ENCODE results near the gene PMM2.

Gene PMM2

DNA sequence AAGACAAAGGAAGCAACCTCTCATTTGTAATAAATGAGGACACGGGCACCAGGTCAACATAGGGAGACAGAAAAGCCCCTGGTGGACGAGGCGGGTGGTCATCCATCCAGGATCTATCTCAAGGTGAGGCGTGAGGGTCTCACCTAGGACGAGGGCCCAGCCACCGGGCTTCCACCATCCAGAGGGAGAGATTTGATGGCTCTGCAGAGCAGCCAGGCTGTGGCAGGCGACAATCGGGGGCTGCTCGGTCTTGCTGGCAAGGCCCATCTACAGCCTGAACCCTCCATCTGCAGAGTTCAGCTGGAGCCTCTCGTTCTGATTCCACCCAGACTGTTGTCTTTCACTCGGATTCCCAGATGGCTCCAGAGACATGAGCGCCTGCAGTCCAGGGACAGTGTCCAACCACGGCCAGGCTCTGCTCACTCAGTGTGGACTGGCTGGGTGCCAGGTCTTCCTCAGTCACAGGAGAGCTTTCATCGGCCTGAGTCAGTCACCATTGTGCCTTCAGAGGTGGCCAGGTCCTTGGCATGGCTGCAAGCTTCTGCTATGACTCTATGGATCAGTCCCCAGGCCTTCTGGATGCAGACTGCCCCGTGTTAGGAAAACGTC lies 90.4 kb downstream of the PMM2 start:
- no peak overlapping the region for H3K9ac ChIP-seq (ENCODE audit: low read depth, low read length)
- DNase-seq (no peak), ATAC-seq (ENCODE audit: insufficient read depth, low read depth) (no peak)
- H3K9me3 ChIP-seq (ENCODE audit: insufficient read depth, low read length, severe bottlenecking) = no peaks in the 10 kb centered on the region
- 0 out of 2 replicates have a peak overlapping the region, but pooled peaks have one; percentile 12 for H3K27ac ChIP-seq (ENCODE audit: low read length)
- H3K4me1 ChIP-seq (ENCODE audit: insufficient read depth, low read length) = no peaks in the 10 kb centered on the region
- no peaks in the 10 kb centered on the region for H3K27me3 ChIP-seq (ENCODE audit: insufficient read depth, low read length, poor library complexity)
- H4K20me1 ChIP-seq (ENCODE audit: insufficient read depth, low read length) = peaks cover 39% of the 10 kb centered on the region
- peaks cover 47% of the 10 kb centered on the region for H3K36me3 ChIP-seq (ENCODE audit: insufficient read depth, low read length)
- no peak overlapping the region for H3K4me2 ChIP-seq (ENCODE audit: insufficient read depth, low read length)
- H3K79me2 ChIP-seq (ENCODE audit: insufficient read depth, low read length) = peaks cover 3% of the 10 kb centered on the region; the same call in 1 of the 2 replicates
- TF ChIP-seq, protein P1, sequence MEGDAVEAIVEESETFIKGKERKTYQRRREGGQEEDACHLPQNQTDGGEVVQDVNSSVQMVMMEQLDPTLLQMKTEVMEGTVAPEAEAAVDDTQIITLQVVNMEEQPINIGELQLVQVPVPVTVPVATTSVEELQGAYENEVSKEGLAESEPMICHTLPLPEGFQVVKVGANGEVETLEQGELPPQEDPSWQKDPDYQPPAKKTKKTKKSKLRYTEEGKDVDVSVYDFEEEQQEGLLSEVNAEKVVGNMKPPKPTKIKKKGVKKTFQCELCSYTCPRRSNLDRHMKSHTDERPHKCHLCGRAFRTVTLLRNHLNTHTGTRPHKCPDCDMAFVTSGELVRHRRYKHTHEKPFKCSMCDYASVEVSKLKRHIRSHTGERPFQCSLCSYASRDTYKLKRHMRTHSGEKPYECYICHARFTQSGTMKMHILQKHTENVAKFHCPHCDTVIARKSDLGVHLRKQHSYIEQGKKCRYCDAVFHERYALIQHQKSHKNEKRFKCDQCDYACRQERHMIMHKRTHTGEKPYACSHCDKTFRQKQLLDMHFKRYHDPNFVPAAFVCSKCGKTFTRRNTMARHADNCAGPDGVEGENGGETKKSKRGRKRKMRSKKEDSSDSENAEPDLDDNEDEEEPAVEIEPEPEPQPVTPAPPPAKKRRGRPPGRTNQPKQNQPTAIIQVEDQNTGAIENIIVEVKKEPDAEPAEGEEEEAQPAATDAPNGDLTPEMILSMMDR (IDR thresholded peaks at IDR 0.05; ENCODE audit: borderline replicate concordance, extremely low read depth, low read length, poor library complexity, severe bottlenecking) = no peak
- TF ChIP-seq EZH2 (IDR thresholded peaks at IDR 0.05; ENCODE audit: borderline replicate concordance, low read depth, low read length, severe bottlenecking) = no peak
- H2AFZ ChIP-seq (ENCODE audit: low read depth, low read length) = no peak overlapping the region
- H3K4me3 ChIP-seq (ENCODE audit: low read depth in 1 of 2, low read length in 2 of 2) = no peak overlapping the region

DNA sequence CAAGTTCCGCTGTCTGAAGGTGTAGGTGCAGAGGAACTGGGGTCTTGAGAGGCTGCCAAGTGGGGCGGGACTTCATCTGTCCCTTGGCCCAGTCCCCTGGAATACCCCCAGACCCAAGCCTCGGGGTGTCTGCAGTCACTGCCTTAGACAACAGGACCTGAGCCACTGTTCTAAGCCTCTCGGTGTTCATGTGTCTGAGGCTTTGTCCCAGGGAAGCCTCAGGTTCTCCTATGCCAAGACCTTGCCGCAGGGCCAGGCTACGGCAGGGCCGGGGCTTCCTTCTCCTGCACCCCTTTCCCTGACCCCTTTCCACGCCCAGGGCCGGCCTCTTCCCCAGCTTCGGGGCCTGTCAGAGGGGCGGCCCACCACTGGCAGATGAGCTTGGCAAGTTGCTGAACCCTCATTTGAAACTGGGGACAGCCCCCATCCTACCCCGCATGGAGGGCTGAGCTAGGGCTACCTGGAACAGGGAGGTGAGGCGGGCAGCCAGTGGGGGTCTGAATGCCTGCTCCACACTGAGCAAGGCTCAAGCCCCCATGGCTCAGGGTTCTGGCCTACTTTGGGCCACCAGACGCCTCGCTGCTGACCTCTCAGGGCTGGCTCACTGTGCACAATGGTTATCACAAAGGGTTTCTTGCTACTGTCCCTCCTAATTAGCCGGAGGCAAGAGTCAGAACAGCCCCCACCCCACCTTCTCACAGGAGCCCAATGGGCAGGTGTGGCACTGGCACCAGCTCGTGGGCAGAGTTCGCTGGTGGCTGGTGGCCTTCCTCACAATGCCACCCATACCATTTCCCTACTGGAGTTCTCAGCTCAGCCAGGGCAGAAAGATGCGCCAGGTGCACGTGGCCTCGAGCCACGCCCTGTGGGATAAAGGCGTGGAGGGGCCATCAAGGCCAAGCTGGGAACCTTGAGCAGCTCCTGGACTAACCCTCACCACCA lies 91.6 kb downstream of the PMM2 start:
- no peak overlapping the region for H3K4me2 ChIP-seq (ENCODE audit: insufficient read depth, low read length)
- DNase-seq (no peak), ATAC-seq (ENCODE audit: insufficient read depth, low read depth) (0 out of 3 replicates have a peak, but pooled peaks have one; percentile 5)
- no peaks in the 10 kb centered on the region for H3K9me3 ChIP-seq (ENCODE audit: insufficient read depth, low read length, severe bottlenecking)
- no peaks in the 10 kb centered on the region for H3K4me1 ChIP-seq (ENCODE audit: insufficient read depth, low read length)
- H3K79me2 ChIP-seq (ENCODE audit: insufficient read depth, low read length) = peaks cover 3% of the 10 kb centered on the region; the same call in 1 of the 2 replicates
- H3K36me3 ChIP-seq (ENCODE audit: insufficient read depth, low read length) = peaks cover 58% of the 10 kb centered on the region
- no peak overlapping the region for H3K4me3 ChIP-seq (ENCODE audit: low read depth in 1 of 2, low read length in 2 of 2)
- H2AFZ ChIP-seq (ENCODE audit: low read depth, low read length) = no peak overlapping the region
- H3K27ac ChIP-seq (ENCODE audit: low read length) = no peak overlapping the region
- H3K9ac ChIP-seq (ENCODE audit: low read depth, low read length) = no peak overlapping the region
- peaks cover 44% of the 10 kb centered on the region for H4K20me1 ChIP-seq (ENCODE audit: insufficient read depth, low read length)
- no peaks in the 10 kb centered on the region for H3K27me3 ChIP-seq (ENCODE audit: insufficient read depth, low read length, poor library complexity)
- TF ChIP-seq, protein P1 (IDR thresholded peaks at IDR 0.05; ENCODE audit: borderline replicate concordance, extremely low read depth, low read length, poor library complexity, severe bottlenecking) = no peak
- no peak for TF ChIP-seq EZH2 (IDR thresholded peaks at IDR 0.05; ENCODE audit: borderline replicate concordance, low read depth, low read length, severe bottlenecking)

DNA sequence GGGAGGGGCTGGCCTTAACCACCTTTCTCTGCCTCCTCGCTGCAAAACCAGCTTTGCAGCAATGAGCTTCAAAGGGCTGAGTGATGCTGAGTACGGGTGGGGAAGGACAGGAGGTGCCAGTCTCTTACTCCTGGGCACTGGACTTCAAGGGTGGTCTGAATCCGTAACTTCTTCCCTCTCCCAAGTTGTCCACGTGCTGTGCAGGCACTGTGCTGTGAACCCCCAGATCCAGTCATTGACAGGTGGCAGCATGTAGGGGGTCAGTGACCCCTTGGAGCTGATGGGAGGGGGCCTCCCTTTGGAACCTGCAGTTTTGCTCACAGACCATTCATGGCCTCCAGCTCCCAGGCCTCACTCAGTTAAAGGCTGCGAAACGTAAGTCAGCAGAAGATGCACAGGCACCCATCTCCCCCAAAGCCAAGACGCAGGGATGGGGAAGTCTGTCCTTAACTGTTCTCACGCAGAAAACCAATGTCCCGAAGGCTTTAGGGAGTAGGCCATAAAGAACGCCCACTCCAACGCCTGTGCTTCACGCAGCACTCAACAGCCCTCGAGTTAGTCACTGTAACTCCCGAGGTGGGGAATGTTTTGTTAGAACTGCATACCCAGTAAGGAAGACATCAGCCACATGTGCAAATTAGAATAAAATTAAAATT lies 92.4 kb downstream of the PMM2 start:
- ATAC-seq (ENCODE audit: insufficient read depth, low read depth) (no peak), DNase-seq (no peak)
- Histone ChIP-seq H3K27ac (ENCODE audit: low read length) (no peak overlapping the region), H3K4me3 (ENCODE audit: low read depth in 1 of 2, low read length in 2 of 2) (no peak overlapping the region), H3K27me3 (ENCODE audit: insufficient read depth, low read length, poor library complexity) (no peaks in the 10 kb centered on the region), H3K36me3 (ENCODE audit: insufficient read depth, low read length) (peaks cover 66% of the 10 kb centered on the region), H3K79me2 (ENCODE audit: insufficient read depth, low read length) (peaks cover 3% of the 10 kb centered on the region; the same call in 1 of the 2 replicates), H4K20me1 (ENCODE audit: insufficient read depth, low read length) (peaks cover 44% of the 10 kb centered on the region), H3K4me2 (ENCODE audit: insufficient read depth, low read length) (no peak overlapping the region), H3K9ac (ENCODE audit: low read depth, low read length) (no peak overlapping the region), H3K4me1 (ENCODE audit: insufficient read depth, low read length) (no peaks in the 10 kb centered on the region), H3K9me3 (ENCODE audit: insufficient read depth, low read length, severe bottlenecking) (no peaks in the 10 kb centered on the region), H2AFZ (ENCODE audit: low read depth, low read length) (no peak overlapping the region)
- TF ChIP-seq EZH2 (IDR thresholded peaks at IDR 0.05; ENCODE audit: borderline replicate concordance, low read depth, low read length, severe bottlenecking) = no peak
- TF ChIP-seq, protein P1 (IDR thresholded peaks at IDR 0.05; ENCODE audit: borderline replicate concordance, extremely low read depth, low read length, poor library complexity, severe bottlenecking) = no peak
